Measurements from ENCODE around the gene STK11.
"Not testable (repeated sequence)": the region's sequence is repeated elsewhere in the genome, so short reads cannot be mapped to it uniquely, and the experiment has no call there.

STK11 gene

DNA sequence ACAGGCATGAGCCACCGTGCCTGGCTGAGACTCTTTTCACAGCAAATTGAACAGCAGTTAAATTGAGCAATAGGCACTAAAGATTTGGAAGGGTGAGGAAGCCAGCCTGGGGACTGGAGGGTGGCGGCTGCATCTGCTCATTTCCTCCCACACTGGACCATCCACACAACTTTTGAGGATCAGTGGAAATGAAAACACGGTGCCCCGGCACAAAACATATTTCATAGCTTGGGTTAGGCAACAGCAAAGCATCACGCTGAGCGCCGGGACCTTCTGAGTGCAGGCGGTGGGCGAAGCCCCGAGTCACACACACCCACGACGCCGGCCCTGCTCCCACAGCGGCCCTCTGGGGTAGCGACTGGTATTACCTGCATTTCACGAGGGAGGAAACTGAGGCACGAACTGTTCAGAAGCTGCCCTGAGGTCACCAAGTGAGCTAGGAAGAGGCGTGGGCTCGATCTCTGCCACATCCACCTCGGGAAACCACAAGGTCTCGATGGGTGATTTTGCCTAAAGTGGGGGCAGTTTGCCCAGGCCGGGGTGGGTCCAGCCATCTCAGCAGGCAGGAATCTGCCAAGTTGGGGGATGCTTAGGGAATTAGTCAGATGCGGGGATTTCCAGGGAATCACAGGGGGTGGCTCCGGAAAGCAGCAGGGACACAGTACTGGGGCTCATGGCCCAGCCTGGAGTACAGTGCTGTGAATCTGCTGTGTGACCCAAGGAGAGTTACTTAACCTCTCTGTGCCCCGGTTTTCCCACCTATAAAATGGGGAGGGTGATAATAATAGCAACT is 28.1 kb upstream of the STK11 start:
- TF ChIP-seq, protein P1, sequence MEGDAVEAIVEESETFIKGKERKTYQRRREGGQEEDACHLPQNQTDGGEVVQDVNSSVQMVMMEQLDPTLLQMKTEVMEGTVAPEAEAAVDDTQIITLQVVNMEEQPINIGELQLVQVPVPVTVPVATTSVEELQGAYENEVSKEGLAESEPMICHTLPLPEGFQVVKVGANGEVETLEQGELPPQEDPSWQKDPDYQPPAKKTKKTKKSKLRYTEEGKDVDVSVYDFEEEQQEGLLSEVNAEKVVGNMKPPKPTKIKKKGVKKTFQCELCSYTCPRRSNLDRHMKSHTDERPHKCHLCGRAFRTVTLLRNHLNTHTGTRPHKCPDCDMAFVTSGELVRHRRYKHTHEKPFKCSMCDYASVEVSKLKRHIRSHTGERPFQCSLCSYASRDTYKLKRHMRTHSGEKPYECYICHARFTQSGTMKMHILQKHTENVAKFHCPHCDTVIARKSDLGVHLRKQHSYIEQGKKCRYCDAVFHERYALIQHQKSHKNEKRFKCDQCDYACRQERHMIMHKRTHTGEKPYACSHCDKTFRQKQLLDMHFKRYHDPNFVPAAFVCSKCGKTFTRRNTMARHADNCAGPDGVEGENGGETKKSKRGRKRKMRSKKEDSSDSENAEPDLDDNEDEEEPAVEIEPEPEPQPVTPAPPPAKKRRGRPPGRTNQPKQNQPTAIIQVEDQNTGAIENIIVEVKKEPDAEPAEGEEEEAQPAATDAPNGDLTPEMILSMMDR (IDR thresholded peaks at IDR 0.05; ENCODE audit: insufficient read depth, missing control alignments) = no peak
- FAIRE-seq (no peak), DNase-seq (ENCODE audit: insufficient read length, low spot score) (no peak)

DNA sequence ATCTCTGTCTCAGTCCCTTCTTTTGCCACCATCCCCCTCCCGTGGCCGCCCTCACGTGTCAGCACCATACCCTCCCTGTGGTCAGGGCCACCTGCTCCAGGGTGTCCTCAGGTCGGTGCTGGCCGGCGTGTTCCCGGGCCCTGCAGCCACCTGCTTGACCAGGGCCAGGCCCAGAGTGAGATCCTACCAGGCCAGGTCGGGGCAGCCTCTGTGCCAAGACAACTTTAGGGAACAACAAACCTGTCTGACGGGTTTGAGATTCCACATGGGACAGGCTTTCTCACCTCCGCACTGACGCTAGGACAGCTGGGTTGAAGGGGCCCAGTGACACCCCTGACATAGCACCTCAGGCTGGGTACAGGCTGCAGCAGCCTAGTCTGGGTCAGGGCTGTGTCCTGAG is 24.0 kb upstream of the STK11 start:
- TF ChIP-seq, protein P1 (IDR thresholded peaks at IDR 0.05; ENCODE audit: insufficient read depth, missing control alignments) = no peak
- DNase-seq (ENCODE audit: insufficient read length, low spot score) = no peak
- no peak for FAIRE-seq

DNA sequence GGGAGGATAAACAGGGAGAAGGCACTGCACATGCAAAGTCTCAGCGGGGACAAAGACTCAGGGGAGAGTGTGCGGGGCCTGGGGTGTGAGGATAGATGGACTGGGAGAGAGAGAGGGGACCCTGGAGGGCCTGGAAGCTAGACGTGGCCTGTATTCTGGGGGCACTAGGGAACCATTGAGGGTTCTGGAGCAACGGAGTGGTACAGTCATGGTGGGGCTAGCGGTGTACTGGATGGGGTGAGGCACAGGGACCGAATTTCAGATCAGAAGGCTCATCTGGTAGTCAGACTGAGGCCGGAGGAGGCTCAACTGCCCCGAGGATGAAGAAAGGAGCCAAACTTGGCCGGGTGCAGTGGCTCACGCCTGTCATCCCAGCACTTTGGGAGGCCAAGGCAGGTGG is 23.5 kb upstream of the STK11 start:
- TF ChIP-seq, protein P1 (IDR thresholded peaks at IDR 0.05; ENCODE audit: insufficient read depth, missing control alignments) = no peak
- DNase-seq (ENCODE audit: insufficient read length, low spot score) (no peak), FAIRE-seq (no peak)

DNA sequence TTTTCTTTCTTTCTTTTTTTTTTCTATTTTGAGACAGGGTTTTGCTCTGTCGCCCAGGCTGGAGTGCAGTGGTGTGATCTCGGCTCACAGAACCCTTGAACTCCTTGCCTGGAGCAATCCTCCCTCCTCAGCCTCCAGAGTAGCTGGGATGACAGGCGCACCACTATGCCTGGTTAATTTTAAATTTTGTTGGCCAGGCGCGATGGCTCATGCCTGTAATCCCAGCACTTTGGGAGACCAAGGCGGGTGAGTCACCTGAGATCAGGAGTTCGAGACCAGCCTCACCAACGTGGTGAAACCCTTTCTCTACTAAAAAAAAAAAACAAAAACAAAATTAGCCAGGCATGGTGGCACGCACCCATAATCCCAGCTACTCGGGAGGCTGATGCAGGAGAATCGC is 22.9 kb upstream of the STK11 start:
- no peak for FAIRE-seq
- DNase-seq (ENCODE audit: insufficient read length, low spot score) = no peak
- TF ChIP-seq, protein P1 (IDR thresholded peaks at IDR 0.05; ENCODE audit: insufficient read depth, missing control alignments) = no peak

DNA sequence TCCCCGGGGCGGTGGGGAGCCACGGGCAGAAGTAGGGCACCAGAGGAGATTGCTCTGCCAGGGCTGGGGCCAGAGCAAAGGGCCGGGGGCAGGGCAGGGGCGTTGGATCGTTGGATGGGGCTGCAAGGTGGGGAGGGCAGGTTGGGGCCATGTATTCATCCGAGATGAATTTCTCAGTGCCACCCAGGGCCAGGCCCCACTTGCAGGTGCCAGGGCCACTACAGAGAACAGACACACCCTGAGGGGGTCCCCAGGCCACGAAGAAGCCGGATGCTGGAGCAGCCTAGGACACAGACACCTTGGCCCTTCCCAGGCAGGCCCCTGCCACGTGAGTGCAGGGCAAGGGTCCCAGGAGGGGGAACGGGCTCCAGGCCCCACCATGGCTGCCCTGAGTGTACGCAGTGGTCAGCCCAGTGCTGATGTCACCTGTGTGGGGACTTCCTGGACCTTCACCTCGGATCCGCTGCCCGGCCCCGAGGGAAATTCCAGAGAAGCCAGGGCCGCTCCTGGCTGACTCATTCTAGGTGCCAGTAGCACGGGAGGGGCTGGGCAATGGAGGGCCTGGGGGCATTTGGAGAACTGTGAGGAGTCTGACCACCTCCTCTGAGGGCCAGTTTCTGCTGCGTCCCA is 21.9 kb upstream of the STK11 start:
- DNase-seq (ENCODE audit: insufficient read length, low spot score) (no peak), FAIRE-seq (no peak)
- TF ChIP-seq, protein P1 (IDR thresholded peaks at IDR 0.05; ENCODE audit: insufficient read depth, missing control alignments) = no peak

DNA sequence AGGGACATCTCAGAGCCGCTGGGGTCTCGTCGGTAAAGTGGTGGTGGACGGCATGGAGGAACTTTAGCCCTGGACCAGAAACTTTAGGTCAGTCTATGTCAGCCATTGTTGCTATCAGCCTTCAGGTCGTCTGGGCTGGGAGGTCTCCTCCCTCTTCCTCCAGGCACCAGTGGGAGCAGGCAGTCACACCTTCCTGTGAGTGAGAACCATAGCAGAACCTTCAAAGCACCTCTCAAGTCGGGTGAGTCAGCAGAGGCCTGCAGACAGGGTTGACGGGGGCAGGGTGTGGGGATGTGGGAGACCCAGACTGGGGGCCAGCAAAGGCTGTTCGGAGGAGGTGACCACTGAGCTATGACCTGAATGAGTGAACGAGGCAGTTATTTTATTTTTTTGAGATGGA is 16.2 kb upstream of the STK11 start:
- TF ChIP-seq, protein P1 (IDR thresholded peaks at IDR 0.05; ENCODE audit: insufficient read depth, missing control alignments) = no peak
- no peak for FAIRE-seq
- DNase-seq (ENCODE audit: insufficient read length, low spot score) = no peak

DNA sequence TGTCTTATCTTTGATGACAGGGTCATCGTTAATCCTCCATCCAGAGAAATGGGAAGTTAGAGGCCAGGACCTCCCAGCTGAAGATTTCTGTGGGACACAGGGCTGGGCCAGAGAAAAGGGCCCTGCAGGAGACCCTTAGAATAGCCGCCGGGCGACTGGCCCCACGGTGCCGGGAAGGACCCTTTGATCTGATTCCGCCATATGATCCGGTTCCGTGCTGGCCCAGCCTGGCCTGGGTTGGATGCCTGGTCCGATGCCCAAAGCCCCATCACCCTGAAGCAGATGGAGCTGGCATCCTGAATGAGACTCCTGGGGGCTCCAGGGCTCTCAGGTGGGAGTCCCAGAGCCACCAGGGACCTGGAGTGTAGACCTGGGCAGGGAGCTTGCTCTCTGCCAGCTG is 6.0 kb upstream of the STK11 start:
- no peak for DNase-seq (ENCODE audit: insufficient read length, low spot score)
- TF ChIP-seq, protein P1 (IDR thresholded peaks at IDR 0.05; ENCODE audit: insufficient read depth, missing control alignments) = no peak
- FAIRE-seq = no peak

DNA sequence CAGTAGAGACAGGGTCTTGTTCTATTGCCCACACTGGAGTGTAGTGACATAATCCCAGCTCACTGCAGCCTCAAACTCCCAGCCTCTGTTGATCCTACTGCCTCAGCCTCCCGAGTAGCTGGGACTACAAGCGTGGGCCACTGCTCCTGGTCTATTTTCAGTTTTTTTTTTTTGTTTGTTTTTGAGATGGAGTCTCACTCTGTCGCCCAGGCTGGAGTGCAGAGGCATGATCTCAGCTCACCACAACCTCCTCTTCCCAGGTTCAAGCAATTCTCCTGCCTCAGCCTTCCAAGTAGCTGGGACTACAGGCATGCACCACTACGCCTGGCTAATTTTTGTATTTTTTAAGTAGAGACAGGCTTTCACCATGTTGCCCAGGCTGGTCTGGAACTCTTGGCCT is 5.0 kb upstream of the STK11 start:
- FAIRE-seq; DNase-seq (ENCODE audit: insufficient read length, low spot score): not testable (repeated sequence)

All from D721Med (cell line).